ENCODE data around the gene AHSP. TPM values are rescaled to one million over a fixed set of nuclear protein-coding genes. Genes with fewer than 3 reads are reported as not detected.
A peak's percentile ranks its signal among the peaks of the same experiment; 100 is the strongest.
"Not testable (repeated sequence)": the region's sequence is repeated elsewhere in the genome, so short reads cannot be mapped to it uniquely, and the experiment has no call there.

AHSP gene
- polyA plus RNA-seq, 4 donors, result 1.9 TPM; not detected in 3

- DNase-seq; H3K4me1 ChIP-seq (ENCODE audit: control insufficient read depth in 3 of 3, insufficient read depth in 2 of 3, low read depth in 1 of 3, low read length in 2 of 3); H3K27me3 ChIP-seq (ENCODE audit: control insufficient read depth in 3 of 3, insufficient read depth in 3 of 3, low read length in 3 of 3); H3K27ac ChIP-seq (ENCODE audit: low read depth in 1 of 3, low read length in 2 of 3); H3K36me3 ChIP-seq (ENCODE audit: control insufficient read depth in 3 of 3, insufficient read depth in 2 of 3, low read depth in 1 of 3, low read length in 3 of 3); FAIRE-seq; H3K4me3 ChIP-seq (ENCODE audit: low read depth in 1 of 3, low read length in 3 of 3): not testable (repeated sequence)
- WGBS, 3 donors, result 65 to 73% (median 67%) methylated on average over 7 of the region's 7 CpGs
- peaks cover 0 to 11% of the 10 kb centered on the region in 2 donors for H3K9me3 ChIP-seq (ENCODE audit: control insufficient read depth in 2 of 2, insufficient read depth in 1 of 2, low read depth in 1 of 2, low read length in 1 of 2)
These were observed 10.5 kb downstream of the AHSP start for GRCh38 chr16:31538243-31538598.

GRCh38 chr16:31539762-31540161 is 12.1 kb downstream of the AHSP start:
- not testable (repeated sequence) for H3K27ac ChIP-seq (ENCODE audit: low read depth in 1 of 3, low read length in 2 of 3); DNase-seq; H3K4me3 ChIP-seq (ENCODE audit: low read depth in 1 of 3, low read length in 3 of 3); H3K27me3 ChIP-seq (ENCODE audit: control insufficient read depth in 3 of 3, insufficient read depth in 3 of 3, low read length in 3 of 3); H3K4me1 ChIP-seq (ENCODE audit: control insufficient read depth in 3 of 3, insufficient read depth in 2 of 3, low read depth in 1 of 3, low read length in 2 of 3); FAIRE-seq; H3K36me3 ChIP-seq (ENCODE audit: control insufficient read depth in 3 of 3, insufficient read depth in 2 of 3, low read depth in 1 of 3, low read length in 3 of 3)
- H3K9me3 ChIP-seq (ENCODE audit: control insufficient read depth in 2 of 2, insufficient read depth in 1 of 2, low read depth in 1 of 2, low read length in 1 of 2), result peaks cover 0 to 11% of the 10 kb centered on the region in 2 donors
- WGBS, 3 donors, result 71 to 86% (median 77%) methylated on average over 4 of the region's 4 CpGs

- Histone ChIP-seq H3K27ac (ENCODE audit: low read depth in 1 of 3, low read length in 2 of 3) (no peak overlapping the region), H3K36me3 (ENCODE audit: control insufficient read depth in 3 of 3, insufficient read depth in 2 of 3, low read depth in 1 of 3, low read length in 3 of 3) (no peaks in the 10 kb centered on the region), H3K4me1 (ENCODE audit: control insufficient read depth in 3 of 3, insufficient read depth in 2 of 3, low read depth in 1 of 3, low read length in 2 of 3) (no peaks in the 10 kb centered on the region), H3K9me3 (ENCODE audit: control insufficient read depth in 2 of 2, insufficient read depth in 1 of 2, low read depth in 1 of 2, low read length in 1 of 2) (peaks cover 0 to 11% of the 10 kb centered on the region in 2 donors), H3K4me3 (ENCODE audit: low read depth in 1 of 3, low read length in 3 of 3) (no peak overlapping the region), H3K27me3 (ENCODE audit: control insufficient read depth in 3 of 3, insufficient read depth in 3 of 3, low read length in 3 of 3) (peaks cover 0 to 4% (median under 1%) of the 10 kb centered on the region in 3 donors)
- WGBS, 3 donors, result 90 to 93% (median 92%) methylated on average over 4 of the region's 4 CpGs
- FAIRE-seq, result no peak
- no peak for DNase-seq
These were observed 15.1 kb downstream of the AHSP start for GRCh38 chr16:31542763-31543162.

GRCh38 chr16:31561426-31562233 is 33.9 kb downstream of the AHSP start:
- Histone ChIP-seq H3K4me3 (ENCODE audit: low read depth in 1 of 3, low read length in 3 of 3) (no peak overlapping the region), H3K27me3 (ENCODE audit: control insufficient read depth in 3 of 3, insufficient read depth in 3 of 3, low read length in 3 of 3) (no peaks in the 10 kb centered on the region), H3K9me3 (ENCODE audit: control insufficient read depth in 2 of 2, insufficient read depth in 1 of 2, low read depth in 1 of 2, low read length in 1 of 2) (no peaks in the 10 kb centered on the region), H3K27ac (ENCODE audit: low read depth in 1 of 3, low read length in 2 of 3) (no peak overlapping the region), H3K36me3 (ENCODE audit: control insufficient read depth in 3 of 3, insufficient read depth in 2 of 3, low read depth in 1 of 3, low read length in 3 of 3) (no peaks in the 10 kb centered on the region), H3K4me1 (ENCODE audit: control insufficient read depth in 3 of 3, insufficient read depth in 2 of 3, low read depth in 1 of 3, low read length in 2 of 3) (no peaks in the 10 kb centered on the region)
- FAIRE-seq, result no peak
- no peak for DNase-seq
- 82 to 85% (median 84%) methylated on average over 8 of the region's 8 CpGs for WGBS, 3 donors

- FAIRE-seq (no peak), DNase-seq (peak; percentile 12 to 37)
- Histone ChIP-seq H3K4me3 (ENCODE audit: low read depth in 1 of 3, low read length in 3 of 3) (no peak overlapping the region), H3K4me1 (ENCODE audit: control insufficient read depth in 3 of 3, insufficient read depth in 2 of 3, low read depth in 1 of 3, low read length in 2 of 3) (no peaks in the 10 kb centered on the region), H3K36me3 (ENCODE audit: control insufficient read depth in 3 of 3, insufficient read depth in 2 of 3, low read depth in 1 of 3, low read length in 3 of 3) (no peaks in the 10 kb centered on the region), H3K27ac (ENCODE audit: low read depth in 1 of 3, low read length in 2 of 3) (no peak overlapping the region), H3K9me3 (ENCODE audit: control insufficient read depth in 2 of 2, insufficient read depth in 1 of 2, low read depth in 1 of 2, low read length in 1 of 2) (no peaks in the 10 kb centered on the region), H3K27me3 (ENCODE audit: control insufficient read depth in 3 of 3, insufficient read depth in 3 of 3, low read length in 3 of 3) (peaks cover 0 to 11% (median 8%) of the 10 kb centered on the region in 3 donors)
- 10 to 28% (median 22%) methylated on average over 43 to 49 of the region's 49 CpGs for WGBS, 3 donors
These were observed 41.1 kb downstream of the AHSP start for GRCh38 chr16:31568577-31569359.

- FAIRE-seq, result no peak
- H3K4me3 ChIP-seq (ENCODE audit: low read depth in 1 of 3, low read length in 3 of 3), result no peak overlapping the region
- 4 to 41% (median 24%) methylated on average over 15 to 46 of the region's 46 CpGs for WGBS, 3 donors
These were observed 41.6 kb downstream of the AHSP start for GRCh38 chr16:31569360-31569717.

GRCh38 chr16:31572821-31573220 is 45.1 kb downstream of the AHSP start:
- H3K27me3 ChIP-seq (ENCODE audit: control insufficient read depth in 3 of 3, insufficient read depth in 3 of 3, low read length in 3 of 3), result peaks cover 0 to 11% (median 8%) of the 10 kb centered on the region in 3 donors
- DNase-seq (no peak), FAIRE-seq (no peak)
- 57 to 76% (median 62%) methylated on average over 1 of the region's 1 CpG for WGBS, 3 donors
- peaks cover 0 to 5% of the 10 kb centered on the region in 2 donors for H3K9me3 ChIP-seq (ENCODE audit: control insufficient read depth in 2 of 2, insufficient read depth in 1 of 2, low read depth in 1 of 2, low read length in 1 of 2)
- no peaks in the 10 kb centered on the region for H3K36me3 ChIP-seq (ENCODE audit: control insufficient read depth in 3 of 3, insufficient read depth in 2 of 3, low read depth in 1 of 3, low read length in 3 of 3)
- H3K4me1 ChIP-seq (ENCODE audit: control insufficient read depth in 3 of 3, insufficient read depth in 2 of 3, low read depth in 1 of 3, low read length in 2 of 3), result no peaks in the 10 kb centered on the region
- H3K27ac ChIP-seq (ENCODE audit: low read depth in 1 of 3, low read length in 2 of 3), result no peak overlapping the region
- H3K4me3 ChIP-seq (ENCODE audit: low read depth in 1 of 3, low read length in 3 of 3), result no peak overlapping the region

More at GRCh38 chr16:31569360-31569717, 41.6 kb downstream of the AHSP start:
- H3K27me3 ChIP-seq (ENCODE audit: control insufficient read depth in 3 of 3, insufficient read depth in 3 of 3, low read length in 3 of 3), result peaks cover 0 to 11% (median 8%) of the 10 kb centered on the region in 3 donors
- H3K27ac ChIP-seq (ENCODE audit: low read depth in 1 of 3, low read length in 2 of 3), result no peak overlapping the region
- DNase-seq, result peak in 1 of 2 donors; percentile 4
- no peaks in the 10 kb centered on the region for H3K4me1 ChIP-seq (ENCODE audit: control insufficient read depth in 3 of 3, insufficient read depth in 2 of 3, low read depth in 1 of 3, low read length in 2 of 3)
- no peaks in the 10 kb centered on the region for H3K9me3 ChIP-seq (ENCODE audit: control insufficient read depth in 2 of 2, insufficient read depth in 1 of 2, low read depth in 1 of 2, low read length in 1 of 2)
- H3K36me3 ChIP-seq (ENCODE audit: control insufficient read depth in 3 of 3, insufficient read depth in 2 of 3, low read depth in 1 of 3, low read length in 3 of 3), result no peaks in the 10 kb centered on the region

GRCh38 chr16:31574159-31574558 is 46.5 kb downstream of the AHSP start:
- not testable (repeated sequence) for H3K27ac ChIP-seq (ENCODE audit: low read depth in 1 of 3, low read length in 2 of 3); H3K27me3 ChIP-seq (ENCODE audit: control insufficient read depth in 3 of 3, insufficient read depth in 3 of 3, low read length in 3 of 3); H3K36me3 ChIP-seq (ENCODE audit: control insufficient read depth in 3 of 3, insufficient read depth in 2 of 3, low read depth in 1 of 3, low read length in 3 of 3); H3K4me1 ChIP-seq (ENCODE audit: control insufficient read depth in 3 of 3, insufficient read depth in 2 of 3, low read depth in 1 of 3, low read length in 2 of 3); H3K4me3 ChIP-seq (ENCODE audit: low read depth in 1 of 3, low read length in 3 of 3); FAIRE-seq; DNase-seq; H3K9me3 ChIP-seq (ENCODE audit: control insufficient read depth in 2 of 2, insufficient read depth in 1 of 2, low read depth in 1 of 2, low read length in 1 of 2)
- WGBS, 3 donors, result 27 to 34% (median 31%) methylated on average over 1 of the region's 1 CpG
